ENCODE results near the gene PIK3R5. TPM values are rescaled to one million over a fixed set of nuclear protein-coding genes. Genes with fewer than 3 reads are reported as not detected.

PIK3R5 gene
- polyA plus RNA-seq, 4 donors = 0.56 to 1.4 (median 0.82) TPM

DNA sequence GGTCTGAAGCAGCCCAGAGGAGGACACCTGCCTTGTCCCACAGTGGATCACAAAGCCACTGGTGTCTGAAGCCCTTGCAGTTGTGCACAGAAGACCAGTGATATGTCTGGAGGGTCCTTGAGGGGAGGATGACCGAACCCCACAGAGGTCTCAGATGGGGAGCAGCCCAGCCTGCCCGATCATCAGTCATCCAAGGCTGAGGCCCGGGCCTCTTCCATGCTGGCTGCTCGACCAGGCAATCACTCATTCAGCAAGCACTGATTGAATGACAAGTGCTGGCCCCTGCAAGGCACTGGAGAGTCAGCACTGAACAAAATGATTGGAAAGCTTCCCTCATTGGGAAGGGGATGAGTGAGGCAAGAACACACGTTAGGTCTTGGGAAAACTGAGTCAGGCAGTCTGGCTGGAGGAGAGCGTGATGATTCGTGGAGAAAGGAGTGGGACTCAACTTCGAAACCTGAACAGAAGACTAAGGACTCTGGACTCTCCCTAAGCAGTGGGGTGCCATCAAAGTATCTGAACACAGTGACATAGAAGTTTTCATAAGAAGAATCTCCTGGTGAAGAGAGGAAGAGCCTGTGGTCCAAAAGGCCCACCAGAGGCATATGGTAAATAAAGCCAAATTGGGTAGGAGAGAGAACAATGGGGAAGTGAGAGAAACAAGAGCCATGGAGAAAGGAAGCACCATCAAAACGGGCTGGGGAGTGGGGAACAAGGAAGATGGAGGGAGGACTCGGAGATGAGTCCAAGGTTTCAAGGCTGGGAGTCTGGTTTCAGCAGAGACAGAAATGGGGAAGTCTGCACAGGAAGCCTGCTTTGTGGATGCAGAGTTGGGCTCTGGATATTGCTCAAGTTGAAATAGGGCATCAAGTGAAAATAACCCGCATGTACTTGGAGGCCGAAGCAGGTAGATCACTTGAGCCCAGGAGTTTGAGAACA, 10.2 kb downstream of the PIK3R5 start:
- no peak for DNase-seq (ENCODE audit: low read depth in 4 of 4, low spot score in 2 of 4)

DNA sequence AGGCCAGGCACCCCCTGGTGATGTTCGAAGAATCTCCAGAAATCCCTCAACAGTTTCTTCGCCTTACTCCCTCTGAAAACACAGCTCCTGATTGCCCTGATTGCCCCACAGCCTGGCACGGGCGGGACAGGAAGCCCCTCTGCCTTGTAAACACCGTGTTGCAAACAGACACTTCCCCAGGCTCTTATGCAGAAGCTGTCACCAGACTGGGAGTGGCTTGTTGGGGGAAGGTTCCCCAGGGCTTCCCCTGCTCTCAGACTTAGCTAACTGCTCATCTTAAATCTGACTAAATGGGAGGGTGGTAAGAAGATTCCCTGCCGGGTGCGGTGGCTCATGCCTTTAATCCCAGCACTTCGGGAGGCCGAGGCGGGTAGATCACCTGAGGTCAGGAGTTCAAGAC, 11.2 kb downstream of the PIK3R5 start:
- DNase-seq (ENCODE audit: low read depth in 4 of 4, low spot score in 2 of 4) = no peak

DNA sequence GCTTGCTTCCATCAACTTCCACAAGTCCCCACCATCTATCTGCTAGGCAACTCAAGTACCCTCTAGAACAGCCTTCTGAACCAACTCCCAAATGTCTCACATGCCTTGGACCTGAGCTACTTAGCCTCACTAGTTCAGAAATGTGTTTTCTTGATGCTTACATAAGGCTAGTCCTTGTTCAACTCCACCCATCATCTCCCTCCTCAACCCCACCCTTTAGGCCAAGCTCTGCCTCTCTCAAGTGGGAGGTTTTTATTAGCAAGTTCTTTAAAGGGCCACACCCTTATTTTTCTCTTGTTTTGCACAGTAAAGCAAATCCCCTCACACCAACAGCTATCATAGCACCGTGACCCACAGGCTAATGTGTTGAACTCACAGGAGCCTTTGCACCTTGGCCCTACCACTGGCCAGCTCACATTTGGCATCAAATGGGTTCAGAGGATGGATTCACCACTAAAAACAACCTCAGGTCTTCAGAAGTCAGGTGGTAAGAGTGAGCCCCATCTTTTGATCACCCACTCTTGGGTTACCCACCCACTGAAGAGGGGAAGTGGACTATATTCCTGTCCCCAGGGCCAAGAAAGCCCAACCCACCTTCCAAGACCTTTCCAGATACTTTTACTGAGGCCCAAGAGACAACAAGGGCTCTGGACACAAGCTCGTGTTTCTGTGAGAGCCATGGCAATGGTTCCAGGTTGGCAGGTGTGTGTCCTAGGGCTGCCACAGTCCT, 12.2 kb downstream of the PIK3R5 start:
- no peak for DNase-seq (ENCODE audit: low read depth in 4 of 4, low spot score in 2 of 4)

DNA sequence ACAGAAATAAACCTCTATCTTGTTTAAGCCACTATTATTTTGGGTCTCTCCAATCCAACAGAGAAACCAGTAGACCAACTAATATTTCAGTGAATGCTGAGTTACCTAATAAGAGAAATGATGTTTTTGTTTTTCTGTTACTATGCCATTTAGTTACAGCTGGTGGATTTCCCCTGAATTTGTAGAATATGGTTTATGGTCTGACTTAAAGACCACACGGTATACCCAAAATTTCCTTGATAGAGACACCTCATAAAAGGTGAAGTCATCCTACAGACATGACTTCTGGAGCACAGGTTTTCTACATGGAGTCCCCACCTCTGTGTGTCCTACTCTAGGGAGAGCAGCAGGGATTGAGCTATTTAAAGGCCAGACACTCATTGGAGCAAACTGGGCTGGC, 13.3 kb downstream of the PIK3R5 start:
- DNase-seq (ENCODE audit: low read depth in 4 of 4, low spot score in 2 of 4) = no peak

GRCh38 chr17:8951206-8951605, 14.3 kb downstream of the PIK3R5 start:
- DNase-seq (ENCODE audit: low read depth in 4 of 4, low spot score in 2 of 4) = no peak

- DNase-seq (ENCODE audit: low read depth in 4 of 4, low spot score in 2 of 4) = no peak
Observed at GRCh38 chr17:8949061-8949661, 16.3 kb downstream of the PIK3R5 start.

- DNase-seq (ENCODE audit: low read depth in 4 of 4, low spot score in 2 of 4) = no peak
Observed at GRCh38 chr17:8948462-8948861, 17.0 kb downstream of the PIK3R5 start.

DNA sequence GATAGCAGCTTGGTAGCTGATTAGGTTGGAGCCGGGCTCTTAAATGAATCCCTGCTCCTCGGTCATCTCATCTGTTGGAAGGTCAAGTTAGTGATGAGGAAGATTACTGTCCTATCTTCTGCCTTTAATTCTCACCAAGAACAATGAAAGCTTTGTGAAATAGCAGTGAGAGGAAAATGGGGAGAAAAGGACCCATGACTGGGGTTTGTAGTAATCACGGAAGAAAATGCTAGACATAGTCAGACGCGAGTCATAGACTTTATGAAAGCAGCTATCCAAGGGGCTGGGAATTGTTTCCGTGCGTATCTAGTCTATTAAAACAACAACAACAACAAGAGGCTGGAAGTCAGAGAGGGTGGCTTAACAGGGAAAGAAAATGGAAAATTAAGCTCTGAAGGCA, 18.3 kb downstream of the PIK3R5 start:
- no peak for DNase-seq (ENCODE audit: low read depth in 4 of 4, low spot score in 2 of 4)

DNA sequence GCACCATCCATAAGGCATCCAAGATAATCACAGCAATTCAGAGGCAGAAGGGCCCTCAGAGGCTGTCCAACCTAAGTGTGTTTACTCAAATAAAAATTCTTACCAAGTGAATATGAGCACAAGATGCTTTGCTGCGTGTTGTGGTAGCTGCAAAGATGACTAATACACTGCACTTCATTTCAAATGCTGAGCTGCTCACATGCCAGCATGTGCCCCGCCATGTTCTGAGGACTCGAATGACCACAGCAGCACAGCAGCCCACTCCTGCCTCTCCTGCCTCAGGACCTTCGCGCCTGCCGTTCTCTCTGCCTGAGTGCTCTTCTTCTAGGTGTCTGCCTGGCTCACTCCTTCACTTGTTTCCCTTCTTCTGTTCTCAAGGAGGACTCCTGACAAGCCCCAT, 19.0 kb downstream of the PIK3R5 start:
- DNase-seq (ENCODE audit: low read depth in 4 of 4, low spot score in 2 of 4) = no peak

DNA sequence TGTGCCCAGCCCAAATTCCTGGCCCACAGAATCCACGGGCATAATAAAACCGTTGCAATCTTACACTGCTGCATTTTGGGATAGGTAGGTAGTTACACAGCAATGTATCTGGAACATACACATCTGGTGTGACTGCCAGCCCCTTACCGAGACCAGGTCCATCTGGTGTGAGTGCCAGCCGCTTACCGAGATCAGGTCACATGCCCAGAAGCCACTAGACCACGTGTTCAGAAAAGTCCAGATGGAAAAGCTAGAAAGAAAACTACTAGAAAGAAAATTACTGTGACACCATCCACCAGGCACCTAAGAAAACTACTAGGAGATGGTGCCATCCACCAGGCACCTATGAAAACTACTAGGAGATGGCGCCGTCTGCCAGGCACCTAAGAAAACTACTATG, 19.4 kb downstream of the PIK3R5 start:
- DNase-seq (ENCODE audit: low read depth in 4 of 4, low spot score in 2 of 4) = no peak

GRCh38 chr17:8944748-8945147, 20.8 kb downstream of the PIK3R5 start:
- no peak for DNase-seq (ENCODE audit: low read depth in 4 of 4, low spot score in 2 of 4)

- DNase-seq (ENCODE audit: low read depth in 4 of 4, low spot score in 2 of 4) = no peak
Observed at GRCh38 chr17:8944083-8944482, 21.4 kb downstream of the PIK3R5 start.

DNA sequence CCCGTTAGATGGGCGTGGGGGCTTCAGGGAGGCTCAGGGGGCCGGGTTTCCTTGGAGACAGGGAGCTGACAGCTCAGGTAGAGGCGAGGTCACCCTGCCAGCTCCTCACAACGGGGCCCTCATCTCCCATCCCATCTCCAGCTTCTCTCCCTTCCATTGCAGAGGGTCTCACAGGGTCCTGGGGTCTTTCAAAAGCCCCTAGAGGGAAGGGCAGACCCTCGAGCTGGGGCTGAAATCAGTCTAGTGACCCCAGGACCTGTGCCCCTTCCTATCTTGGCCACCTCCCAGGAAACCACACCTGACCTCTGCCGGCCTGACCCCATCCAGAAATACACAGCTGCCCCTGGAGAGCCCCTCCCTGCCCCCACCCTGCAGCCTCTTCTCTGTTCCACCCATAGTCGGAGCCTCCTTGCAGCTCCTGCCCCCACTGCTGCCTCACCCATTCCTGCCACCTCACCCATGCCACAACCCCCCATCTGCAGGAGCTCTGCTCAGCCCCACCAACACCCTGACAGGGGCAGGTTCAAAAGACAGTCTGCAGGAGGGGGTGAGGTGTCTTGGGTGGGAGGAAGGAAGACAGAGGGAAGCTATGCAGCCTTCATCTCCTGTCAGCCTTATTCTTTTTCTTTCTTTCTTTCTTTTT, 23.4 kb downstream of the PIK3R5 start:
- no peak for DNase-seq (ENCODE audit: low read depth in 4 of 4, low spot score in 2 of 4)

- DNase-seq (ENCODE audit: low read depth in 4 of 4, low spot score in 2 of 4) = no peak
Observed at GRCh38 chr17:8941520-8941919, 24.0 kb downstream of the PIK3R5 start.

DNA sequence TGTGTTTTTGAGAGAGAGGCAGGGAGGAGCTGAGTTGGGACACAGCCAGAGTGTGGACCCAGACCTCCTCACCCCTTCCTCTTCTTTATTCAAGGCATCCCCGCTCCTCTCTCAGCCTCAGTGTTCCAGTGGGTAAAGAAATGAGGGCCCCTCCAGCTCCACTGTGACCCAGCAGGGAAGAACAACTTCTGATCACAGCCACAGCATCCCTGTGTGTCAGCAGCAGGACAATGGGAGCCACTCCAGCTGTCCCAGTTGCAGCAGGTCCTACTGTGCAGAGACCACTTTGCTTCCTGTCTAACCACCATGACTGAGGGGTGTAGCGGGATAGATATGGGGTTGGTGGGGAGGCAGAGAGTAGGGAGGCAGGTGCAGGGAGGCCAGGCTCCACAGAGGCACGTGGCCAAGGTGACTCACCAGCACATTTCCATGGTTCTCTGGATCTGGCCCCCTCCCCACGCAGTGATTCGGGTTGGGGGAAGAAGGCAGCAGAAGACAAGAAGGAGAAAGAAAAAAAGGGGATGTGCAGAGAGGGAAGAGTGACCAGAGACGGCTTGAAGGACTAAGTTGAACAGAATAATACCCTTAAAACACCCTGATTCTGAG, 24.5 kb downstream of the PIK3R5 start:
- DNase-seq (ENCODE audit: low read depth in 4 of 4, low spot score in 2 of 4) = no peak

GRCh38 chr17:8939496-8940334, 25.8 kb downstream of the PIK3R5 start:
- DNase-seq (ENCODE audit: low read depth in 4 of 4, low spot score in 2 of 4) = no peak

- no peak for DNase-seq (ENCODE audit: low read depth in 4 of 4, low spot score in 2 of 4)
Observed at GRCh38 chr17:8938933-8939332, 26.6 kb downstream of the PIK3R5 start.

DNA sequence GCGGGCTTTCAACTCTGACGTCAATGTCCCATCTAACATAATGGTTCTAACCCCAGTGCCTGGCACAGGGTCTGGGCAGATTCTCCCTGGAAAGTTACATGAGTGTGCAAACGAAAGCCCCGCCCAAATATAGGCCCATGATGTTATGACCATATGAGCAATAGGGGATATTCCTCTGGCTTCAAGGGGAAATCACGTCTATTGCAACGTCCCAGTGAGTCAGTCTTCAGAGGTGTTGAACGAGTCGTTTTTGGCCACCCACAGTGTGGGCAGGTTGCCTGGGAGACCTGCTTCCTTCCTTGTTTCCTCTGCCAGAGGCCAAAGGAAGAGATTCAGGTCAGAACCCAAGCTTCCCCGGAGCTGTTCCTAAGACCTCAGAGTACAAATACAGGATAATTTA, 30.3 kb downstream of the PIK3R5 start:
- DNase-seq (ENCODE audit: low read depth in 4 of 4, low spot score in 2 of 4) = no peak

- DNase-seq (ENCODE audit: low read depth in 4 of 4, low spot score in 2 of 4) = no peak
Observed at GRCh38 chr17:8934346-8934745, 31.2 kb downstream of the PIK3R5 start.

GRCh38 chr17:8930649-8931048, 34.9 kb downstream of the PIK3R5 start:
- DNase-seq (ENCODE audit: low read depth in 4 of 4, low spot score in 2 of 4) = no peak

All from left renal cortex interstitium (tissue), 4 donors.